Raji (cell line): ENCODE data around the gene RHBDF1.

Experiments used
- POLR2A ChIP-seq: IDR thresholded peaks from 2 replicates; pipeline ENCODE4 v1.6.1; 2011; ENCODE audit warnings: low read depth, low read length, control low read depth; ENCODE audit not compliant: insufficient read depth

RHBDF1 gene

GRCh38 chr16:102060-102855 is 29.8 kb upstream of the RHBDF1 start:
- TF ChIP-seq POLR2A, result no peak

- TF ChIP-seq POLR2A, result no peak
These were observed 29.2 kb upstream of the RHBDF1 start for GRCh38 chr16:101586-101985.

- no peak for TF ChIP-seq POLR2A
These were observed 28.6 kb upstream of the RHBDF1 start for GRCh38 chr16:100989-101388.

GRCh38 chr16:97822-98221 is 25.4 kb upstream of the RHBDF1 start:
- TF ChIP-seq POLR2A, result no peak

DNA sequence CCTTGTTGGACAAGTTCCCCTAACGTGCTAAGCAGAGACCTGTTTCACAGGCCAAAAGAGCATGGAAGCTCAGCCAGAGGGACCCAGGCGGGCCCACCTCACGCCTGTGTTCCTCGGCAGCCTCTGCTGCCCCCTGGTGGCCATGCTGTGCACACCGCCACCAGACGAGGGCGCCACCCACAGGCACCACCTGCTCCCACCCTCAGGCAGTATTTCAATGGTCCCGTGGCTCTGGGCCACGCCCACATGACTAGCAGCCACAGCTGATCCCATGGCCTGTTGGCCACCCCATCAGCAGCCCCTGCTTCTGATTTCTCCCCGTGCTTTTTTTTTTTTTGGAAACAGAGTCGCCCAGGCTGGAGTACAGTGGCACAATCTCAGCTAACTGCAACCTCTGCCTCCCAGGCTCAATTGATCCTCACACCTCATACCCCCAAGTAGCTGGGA is 24.5 kb upstream of the RHBDF1 start:
- TF ChIP-seq POLR2A, result peak; percentile 33; the same call in 1 of the 2 replicates

GRCh38 chr16:94918-95265 is 22.5 kb upstream of the RHBDF1 start:
- no peak for TF ChIP-seq POLR2A

GRCh38 chr16:92431-93339 is 20.3 kb upstream of the RHBDF1 start:
- TF ChIP-seq POLR2A, result no peak

- no peak for TF ChIP-seq POLR2A
These were observed 19.1 kb upstream of the RHBDF1 start for GRCh38 chr16:91484-91883.

DNA sequence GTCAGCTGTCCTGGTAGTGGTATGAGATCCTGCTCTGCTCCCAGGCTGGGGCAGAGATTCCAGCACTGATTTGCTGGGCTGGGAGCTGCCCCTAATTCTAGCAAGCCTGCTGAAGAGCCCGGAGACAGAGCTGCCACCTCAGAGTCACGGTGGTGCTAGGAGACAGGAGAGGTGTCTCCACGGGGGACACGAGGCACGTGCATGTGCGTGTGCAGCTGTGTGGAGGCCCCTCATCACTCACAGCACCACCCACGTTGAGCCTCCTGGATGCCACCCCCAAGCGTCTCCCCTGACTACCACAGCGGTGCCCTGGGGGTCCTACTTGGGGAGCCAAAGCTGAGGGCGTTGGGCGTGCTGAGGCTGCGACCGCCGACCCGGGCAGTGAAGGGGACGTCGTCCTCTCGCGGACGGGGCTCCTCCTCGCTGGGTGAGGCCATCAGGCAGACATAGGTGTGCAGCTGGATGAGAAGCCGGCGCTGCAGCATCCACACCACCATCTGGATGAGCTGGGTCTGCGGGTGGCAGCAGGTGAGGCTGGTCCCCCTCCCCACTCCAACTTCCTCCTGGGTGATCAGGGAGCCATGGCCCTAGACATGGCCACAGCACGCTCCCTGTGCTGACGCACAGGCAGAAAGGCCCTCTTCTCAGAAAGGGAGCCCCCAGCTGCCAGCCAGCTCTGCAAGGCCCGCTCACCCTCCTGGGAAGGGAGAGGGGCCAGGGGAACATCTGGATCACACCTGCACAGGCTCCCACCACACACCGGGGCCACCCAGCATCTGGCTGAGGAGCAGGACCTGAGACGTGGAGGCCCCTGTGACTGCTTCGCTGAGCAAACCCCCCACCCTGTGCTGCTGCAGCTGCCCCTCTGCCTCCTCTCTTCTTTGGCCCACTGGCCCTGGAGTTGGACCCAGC is 17.2 kb upstream of the RHBDF1 start:
- no peak for TF ChIP-seq POLR2A

DNA sequence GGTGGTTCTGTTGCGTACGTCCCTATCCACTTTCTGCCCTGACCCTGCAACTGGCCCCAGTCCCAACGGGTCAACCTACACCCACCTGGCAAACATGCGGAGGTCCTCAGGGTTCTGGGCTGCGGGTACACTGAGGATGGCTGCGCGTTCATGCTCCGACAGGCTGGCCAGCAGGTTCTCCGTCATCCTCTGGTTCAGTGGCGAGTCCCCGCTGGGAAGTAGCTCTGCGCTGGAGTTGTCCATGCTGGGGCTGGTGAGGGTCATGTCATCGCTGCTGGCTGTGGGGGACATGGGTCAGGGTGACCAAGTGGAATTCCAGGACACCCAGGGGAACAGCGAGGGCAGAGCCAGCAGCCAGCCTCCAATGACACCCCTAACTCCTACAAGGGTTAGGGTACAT is 16.2 kb upstream of the RHBDF1 start:
- TF ChIP-seq POLR2A, result no peak

DNA sequence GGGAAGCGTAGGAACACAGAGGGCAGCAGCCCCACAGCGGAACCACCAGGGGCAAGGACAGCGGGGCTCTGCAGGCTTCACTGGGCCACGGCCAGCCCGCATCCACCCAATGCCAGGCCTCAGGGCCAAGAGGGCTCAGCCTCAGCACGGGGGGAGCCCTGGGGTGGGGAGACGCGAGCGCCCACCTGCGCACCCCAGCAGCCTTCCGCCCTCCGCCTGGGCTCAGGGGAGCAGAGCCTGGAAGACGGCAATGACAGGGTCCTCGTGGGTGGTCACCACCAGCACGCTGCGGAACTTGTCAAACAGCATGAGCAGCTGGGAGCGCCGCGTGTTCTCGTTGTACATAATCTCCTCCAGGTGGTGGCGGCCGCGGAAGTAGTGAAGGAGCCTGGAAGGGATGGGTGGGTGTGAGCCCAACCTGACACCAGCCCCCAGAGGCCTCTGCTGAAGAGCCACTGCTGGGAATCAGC is 14.1 kb upstream of the RHBDF1 start:
- no peak for TF ChIP-seq POLR2A

GRCh38 chr16:85865-86264 is 13.4 kb upstream of the RHBDF1 start:
- no peak for TF ChIP-seq POLR2A

- no peak for TF ChIP-seq POLR2A
These were observed 13.0 kb upstream of the RHBDF1 start for GRCh38 chr16:85407-85782.

GRCh38 chr16:84718-85406 is 12.4 kb upstream of the RHBDF1 start:
- no peak for TF ChIP-seq POLR2A

DNA sequence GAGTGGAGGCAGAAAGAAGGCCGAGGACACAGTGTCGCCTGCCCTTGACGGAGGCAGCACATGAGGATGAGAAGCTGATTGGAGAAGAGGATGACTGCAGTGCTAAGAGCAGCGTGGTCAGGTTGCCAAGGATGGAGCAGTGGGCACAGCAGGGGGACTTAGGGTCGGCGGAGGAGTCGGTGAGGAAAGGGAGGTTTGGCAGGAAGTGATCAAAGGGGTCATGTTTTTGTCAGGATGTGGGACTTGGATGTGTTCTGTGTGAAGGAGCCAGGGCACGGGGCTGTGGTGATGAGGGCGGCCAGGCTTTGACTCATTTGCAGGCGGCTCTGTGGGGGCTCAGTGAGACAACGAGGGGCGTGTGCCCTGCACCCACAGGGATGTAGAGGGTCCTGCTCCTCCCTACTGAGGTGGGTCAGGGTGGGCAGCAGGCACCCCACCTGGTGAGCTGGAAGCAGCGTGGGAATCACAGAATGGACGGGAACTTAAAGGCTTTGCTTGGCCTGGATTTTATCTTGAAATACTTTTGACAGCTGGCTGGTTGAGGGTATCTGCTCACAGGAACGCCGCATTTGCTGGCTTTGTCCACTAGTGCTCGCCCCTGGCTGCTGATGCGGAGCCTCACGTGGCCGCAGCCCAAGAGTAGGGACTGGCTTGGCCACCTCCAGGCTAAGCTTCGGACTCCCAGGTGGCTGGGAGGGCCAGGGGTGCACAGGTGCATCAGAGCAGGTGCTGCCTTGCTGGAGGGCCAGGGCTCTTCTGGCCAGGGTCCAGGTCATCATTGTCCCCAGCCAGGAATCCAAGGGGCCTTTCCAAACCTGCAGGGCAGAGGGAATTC is 11.6 kb upstream of the RHBDF1 start:
- TF ChIP-seq POLR2A, result no peak
